HepG2 (cell line): ENCODE results near the gene EPHA6. TPM values are rescaled to one million over a fixed set of nuclear protein-coding genes. Genes with fewer than 3 reads are reported as not detected.

Experiments
- ATAC-seq: fragments of 200-7000 bp; cut with Tn5 transposase; 3 replicates; pipeline ENCODE4 v1.9.1; 2020; ENCODE audit warnings: mild to moderate bottlenecking, moderate library complexity
- BruUV-seq: library from RNA; stranded (reverse); fragments of 400-500 nt; replicated peaks from 2 replicates; lab custom pipeline; 2021; lab: Mats Ljungman, UMichigan
- CTCF ChIA-PET: fragments of 300-600 bp; formaldehyde crosslinking; extraction: SDS; loops from one replicate; lab custom pipeline; 2021; ENCODE audit warnings: low total read pairs, inconsistent platforms, low intra/inter-chr PET ratio; lab: Yijun Ruan, JAX
- POLR2A ChIA-PET: fragments of 350-600 bp; sonication (Branson Sonifier 250); formaldehyde crosslinking; loops from one replicate; lab custom pipeline; 2020; ENCODE audit warnings: antibody characterized with exemption, inconsistent platforms; lab: Yijun Ruan, JAX
- DNase-seq: peaks from one replicate; pipeline ENCODE4 v3.0.0-alpha.2; 2015; ENCODE audit warnings: low spot score
- FAIRE-seq: peaks from 3 replicates; lab custom pipeline; 2011; peaks lifted over from hg19 to GRCh38; lab: Jason Lieb, UNC
- H2AFZ ChIP-seq: one replicate; pipeline ENCODE4 v1.6.1; 2011; ENCODE audit warnings: low read length, inconsistent platforms
- H3K27ac ChIP-seq: fragments of 300-600 bp; 3 replicates; pipeline ENCODE4 v1.8.0; 2011; ENCODE audit warnings: mixed run types, mild to moderate bottlenecking, mixed read lengths, low read length, inconsistent platforms; ENCODE audit not compliant: insufficient read depth; ENCODE audit errors: extremely low read length
- H3K27me3 ChIP-seq, 2 experiments: fragments of 200-600 bp in 1 of 2; 2 replicates in 1 of 2; 3 replicates in 1 of 2; pipeline versions ENCODE4 v1.6.0 to v1.8.0; 2011; ENCODE audit warnings: low read length in 2 of 2, mild to moderate bottlenecking in 2 of 2, moderate library complexity in 2 of 2, inconsistent platforms in 1 of 2; ENCODE audit not compliant: insufficient read depth in 2 of 2, control insufficient read depth in 1 of 2
- H3K36me3 ChIP-seq, 2 experiments: fragments of 200-600 bp in 1 of 2; replicated peaks in 1 of 2; 2 replicates in 1 of 2; 3 replicates in 1 of 2; pipeline versions ENCODE4 v1.5.1 to v1.8.0; 2011; ENCODE audit warnings: low read length in 2 of 2, inconsistent platforms in 1 of 2; ENCODE audit not compliant: insufficient read depth in 2 of 2, control insufficient read depth in 1 of 2
- H3K4me1 ChIP-seq: 2 replicates; pipeline ENCODE4 v1.5.1; 2012; ENCODE audit warnings: low read length, inconsistent platforms; ENCODE audit not compliant: insufficient read depth
- H3K4me2 ChIP-seq: 2 replicates; pipeline ENCODE4 v1.6.0; 2011; ENCODE audit warnings: low read depth, low read length, inconsistent platforms
- H3K4me3 ChIP-seq, 3 experiments: fragments of 200-600 bp in 1 of 3; sonication (generic), shearing (Covaris generic) in 1 of 3; replicated peaks in 1 of 3; 2 replicates each; pipeline ENCODE4 v1.5.1; 2011 to 2016; ENCODE audit warnings: low read length in 3 of 3, inconsistent platforms in 2 of 3, low read depth in 2 of 3, mild to moderate bottlenecking in 2 of 3, control low read depth in 1 of 3, mixed read lengths in 1 of 3; ENCODE audit not compliant: insufficient read depth in 1 of 3
- H3K79me2 ChIP-seq: one replicate; pipeline ENCODE4 v1.6.1; 2011; ENCODE audit warnings: low read length, inconsistent platforms; ENCODE audit not compliant: insufficient read depth
- H3K9ac ChIP-seq: 2 replicates; pipeline ENCODE4 v1.6.0; 2011; ENCODE audit warnings: mild to moderate bottlenecking, low read depth, low read length, inconsistent platforms; ENCODE audit not compliant: insufficient read depth
- H3K9me3 ChIP-seq: 2 replicates; pipeline ENCODE4 v1.5.1; 2012; ENCODE audit warnings: mild to moderate bottlenecking, low read length
- H4K20me1 ChIP-seq: 2 replicates; pipeline ENCODE4 v1.6.0; 2011; ENCODE audit warnings: inconsistent platforms, mild to moderate bottlenecking, low read length, moderate library complexity; ENCODE audit not compliant: insufficient read depth
- AGO2 ChIP-seq: fragments of 200-400 bp; formaldehyde crosslinking; optimal IDR thresholded peaks from 2 replicates; pipeline ENCODE3; 2017; ENCODE audit warnings: mild to moderate bottlenecking, low read depth, low read length, moderate library complexity
- AHR ChIP-seq: IDR thresholded peaks from 2 replicates; pipeline ENCODE4 v1.6.1; 2018; ENCODE audit warnings: missing genetic modification reagents, missing compliant biosample characterization
- ARNTL ChIP-seq: sonication (generic); formaldehyde crosslinking; IDR thresholded peaks from 2 replicates; pipeline ENCODE4 v1.4.0; 2020; ENCODE audit warnings: mild to moderate bottlenecking, missing genetic modification reagents
- GABPB1 ChIP-seq: IDR thresholded peaks from 2 replicates; pipeline ENCODE4 v1.6.1; 2016; ENCODE audit warnings: mild to moderate bottlenecking, missing genetic modification reagents, moderate library complexity, missing compliant biosample characterization
- HIVEP1 ChIP-seq: sonication (generic); formaldehyde crosslinking; IDR thresholded peaks from 2 replicates; pipeline ENCODE4 v1.4.0; 2020; ENCODE audit warnings: mild to moderate bottlenecking, missing genetic modification reagents
- HOXA7 ChIP-seq: sonication (generic); formaldehyde crosslinking; IDR thresholded peaks from 2 replicates; pipeline ENCODE4 v1.8.1; 2022; ENCODE audit warnings: mild to moderate bottlenecking, missing genetic modification reagents, moderate library complexity
- PHF5A ChIP-seq: IDR thresholded peaks from one replicate; pipeline ENCODE4 v1.6.1; 2018; ENCODE audit warnings: low read depth, missing genetic modification reagents; ENCODE audit not compliant: unreplicated experiment
- RARA ChIP-seq: IDR thresholded peaks from 2 replicates; pipeline ENCODE4 v1.6.1; 2016; ENCODE audit warnings: missing genetic modification reagents, missing compliant biosample characterization
- SMARCC2 ChIP-seq: fragments of 450-650 bp; IDR thresholded peaks from 2 replicates; pipeline ENCODE4 v1.6.1; 2017; ENCODE audit warnings: antibody characterized with exemption, mild to moderate bottlenecking
- ZBTB42 ChIP-seq: sonication (generic); formaldehyde crosslinking; IDR thresholded peaks from 2 replicates; pipeline ENCODE4 v1.5.0; 2020; ENCODE audit warnings: mild to moderate bottlenecking, missing genetic modification reagents
- ZMYM4 ChIP-seq: sonication (generic); formaldehyde crosslinking; IDR thresholded peaks from 2 replicates; pipeline ENCODE4 v1.8.1; 2023; ENCODE audit warnings: mild to moderate bottlenecking, missing genetic modification reagents
- ZNF124 ChIP-seq: sonication (generic); formaldehyde crosslinking; IDR thresholded peaks from 2 replicates; pipeline ENCODE4 v1.4.0; 2020; ENCODE audit warnings: missing genetic modification reagents
- ZNF30 ChIP-seq: sonication (generic); formaldehyde crosslinking; IDR thresholded peaks from 2 replicates; pipeline ENCODE4 v1.5.0; 2020; ENCODE audit warnings: mild to moderate bottlenecking, missing genetic modification reagents
- ZNF546 ChIP-seq: sonication (generic); formaldehyde crosslinking; conservative IDR thresholded peaks from 2 replicates; pipeline ENCODE4 v1.8.1; 2023; ENCODE audit warnings: mild to moderate bottlenecking, missing genetic modification reagents
- ZNF652 ChIP-seq: IDR thresholded peaks from 2 replicates; pipeline ENCODE4 v1.6.1; 2016; ENCODE audit warnings: low read depth, borderline replicate concordance
- ZNF720 ChIP-seq: sonication (generic); formaldehyde crosslinking; IDR thresholded peaks from 2 replicates; pipeline ENCODE4 v1.4.0; 2020; ENCODE audit warnings: missing genetic modification reagents
- in situ Hi-C: cut with HindIII; loops from 2 replicates; pipeline ENCODE4 v1.10.0; 2017; ENCODE audit warnings: low pct_unique_long_range_greater_than_20kb; ENCODE audit not compliant: extremely low pct_ligation_motif_present
- intact Hi-C: fragments of 100-400 bp; cut with micrococcal nuclease; formaldehyde crosslinking; loops from one replicate; pipeline ENCODE4 v1.10.0; 2022; ENCODE audit not compliant: unreplicated experiment
- polyA plus RNA-seq, 8 experiments: library from polyadenylated mRNA; depleted of rRNA in 3 of 8; stranded (reverse) in 7 of 8; unstranded in 1 of 8; fragments of >200 nt; fragmentation: Illumina TruSeq in 4 of 8; extraction: Trizol in 4 of 8; gene quantifications; 2 replicates each; pipeline versions ENCODE4 v1.2.1 to v1.2.3, GENCODE V29; 2011 to 2016; ENCODE audit warnings: low read depth in 4 of 8, missing spikeins in 1 of 8, mixed read lengths in 1 of 8; ENCODE audit not compliant: insufficient read depth in 1 of 8
- total RNA-seq, 5 experiments: library from RNA; depleted of rRNA; stranded (reverse); fragments of >200 nt; fragmentation: Illumina TruSeq; extraction: Trizol; gene quantifications; 2 replicates each; pipeline ENCODE4 v1.2.3, GENCODE V29; 2016; ENCODE audit warnings: low read depth in 1 of 5
- TF ChIP-seq, protein P1 (sequence below): sonication (generic); formaldehyde crosslinking; IDR thresholded peaks from 2 replicates; pipeline ENCODE4 v1.8.0; 2022; ENCODE audit warnings: mild to moderate bottlenecking, missing genetic modification reagents, borderline replicate concordance
- TF ChIP-seq, protein P2 (sequence below), 2 experiments: sonication (generic) in 1 of 2; formaldehyde crosslinking in 1 of 2; IDR thresholded peaks; 2 replicates each; pipeline versions ENCODE4 v1.4.0 to v1.6.1; 2016 to 2020; ENCODE audit warnings: borderline replicate concordance in 1 of 2, low read depth in 1 of 2, mild to moderate bottlenecking in 1 of 2, missing genetic modification reagents in 1 of 2
- TF ChIP-seq, protein P3 (sequence below): sonication (generic); formaldehyde crosslinking; IDR thresholded peaks from 2 replicates; pipeline ENCODE4 v1.4.0; 2020; ENCODE audit warnings: mild to moderate bottlenecking, missing genetic modification reagents, borderline replicate concordance

EPHA6 gene
- total and polyA plus RNA-seq, 2 of the 13 experiments (the other 11 are each of a cell fraction or from before 2014, with no cell fraction given): not detected

DNA sequence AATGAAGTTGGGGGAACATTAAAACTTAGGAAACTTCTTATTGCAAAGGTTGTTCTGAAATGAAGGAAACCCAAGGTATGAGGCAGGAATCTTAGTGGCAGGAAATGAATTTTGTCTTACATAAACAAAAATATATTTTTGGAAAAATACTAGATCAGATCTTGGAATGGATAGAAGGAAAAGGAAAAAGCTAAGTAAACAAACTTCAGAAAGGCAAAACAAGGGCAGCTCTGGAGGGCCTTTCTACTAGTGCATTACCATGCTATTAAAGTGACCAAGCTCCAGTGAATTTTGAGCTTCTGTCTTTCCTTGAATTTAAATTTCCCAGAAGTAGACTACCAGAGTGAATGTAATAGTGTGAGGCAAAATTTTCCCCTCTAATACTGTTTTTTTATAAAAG is 963.8 kb downstream of the EPHA6 start:
- no peaks in the 10 kb centered on the region for H3K27me3 ChIP-seq
- no TSS peak for BruUV-seq
- no peaks in the 10 kb centered on the region for H3K79me2 ChIP-seq
- TF ChIP-seq ZMYM4 (CRISPR knock-in tag) (no peak), GABPB1 (no peak), AHR (no peak), ZNF30 (CRISPR knock-in tag) (no peak), ZNF652 (CRISPR knock-in tag) (no peak), PHF5A (CRISPR knock-in tag) (no peak), HOXA7 (CRISPR knock-in tag) (no peak), ZBTB42 (CRISPR knock-in tag) (no peak), HIVEP1 (CRISPR knock-in tag) (no peak), RARA (CRISPR knock-in tag) (no peak), ZNF546 (CRISPR knock-in tag) (no peak), ZNF124 (no peak), AGO2 (no peak), ARNTL (CRISPR knock-in tag) (no peak), SMARCC2 (no peak), ZNF720 (CRISPR knock-in tag) (no peak)
- TF ChIP-seq, protein P1, sequence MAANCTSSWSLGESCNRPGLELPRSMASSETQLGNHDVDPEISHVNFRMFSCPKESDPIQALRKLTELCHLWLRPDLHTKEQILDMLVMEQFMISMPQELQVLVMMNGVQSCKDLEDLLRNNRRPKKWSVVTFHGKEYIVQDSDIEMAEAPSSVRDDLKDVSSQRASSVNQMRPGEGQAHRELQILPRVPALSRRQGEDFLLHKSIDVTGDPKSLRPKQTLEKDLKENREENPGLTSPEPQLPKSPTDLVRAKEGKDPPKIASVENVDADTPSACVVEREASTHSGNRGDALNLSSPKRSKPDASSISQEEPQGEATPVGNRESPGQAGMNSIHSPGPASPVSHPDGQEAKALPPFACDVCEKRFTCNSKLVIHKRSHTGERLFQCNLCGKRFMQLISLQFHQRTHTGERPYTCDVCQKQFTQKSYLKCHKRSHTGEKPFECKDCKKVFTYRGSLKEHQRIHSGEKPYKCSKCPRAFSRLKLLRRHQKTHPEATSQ: no peak
- TF ChIP-seq, protein P2, sequence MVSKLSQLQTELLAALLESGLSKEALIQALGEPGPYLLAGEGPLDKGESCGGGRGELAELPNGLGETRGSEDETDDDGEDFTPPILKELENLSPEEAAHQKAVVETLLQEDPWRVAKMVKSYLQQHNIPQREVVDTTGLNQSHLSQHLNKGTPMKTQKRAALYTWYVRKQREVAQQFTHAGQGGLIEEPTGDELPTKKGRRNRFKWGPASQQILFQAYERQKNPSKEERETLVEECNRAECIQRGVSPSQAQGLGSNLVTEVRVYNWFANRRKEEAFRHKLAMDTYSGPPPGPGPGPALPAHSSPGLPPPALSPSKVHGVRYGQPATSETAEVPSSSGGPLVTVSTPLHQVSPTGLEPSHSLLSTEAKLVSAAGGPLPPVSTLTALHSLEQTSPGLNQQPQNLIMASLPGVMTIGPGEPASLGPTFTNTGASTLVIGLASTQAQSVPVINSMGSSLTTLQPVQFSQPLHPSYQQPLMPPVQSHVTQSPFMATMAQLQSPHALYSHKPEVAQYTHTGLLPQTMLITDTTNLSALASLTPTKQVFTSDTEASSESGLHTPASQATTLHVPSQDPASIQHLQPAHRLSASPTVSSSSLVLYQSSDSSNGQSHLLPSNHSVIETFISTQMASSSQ (IDR thresholded peaks at IDR 0.05; ENCODE audit: low read depth): no peak
- TF ChIP-seq, protein P2 (CRISPR knock-in tag; IDR thresholded peaks at IDR 0.05; ENCODE audit: borderline replicate concordance): no peak
- TF ChIP-seq, protein P3, sequence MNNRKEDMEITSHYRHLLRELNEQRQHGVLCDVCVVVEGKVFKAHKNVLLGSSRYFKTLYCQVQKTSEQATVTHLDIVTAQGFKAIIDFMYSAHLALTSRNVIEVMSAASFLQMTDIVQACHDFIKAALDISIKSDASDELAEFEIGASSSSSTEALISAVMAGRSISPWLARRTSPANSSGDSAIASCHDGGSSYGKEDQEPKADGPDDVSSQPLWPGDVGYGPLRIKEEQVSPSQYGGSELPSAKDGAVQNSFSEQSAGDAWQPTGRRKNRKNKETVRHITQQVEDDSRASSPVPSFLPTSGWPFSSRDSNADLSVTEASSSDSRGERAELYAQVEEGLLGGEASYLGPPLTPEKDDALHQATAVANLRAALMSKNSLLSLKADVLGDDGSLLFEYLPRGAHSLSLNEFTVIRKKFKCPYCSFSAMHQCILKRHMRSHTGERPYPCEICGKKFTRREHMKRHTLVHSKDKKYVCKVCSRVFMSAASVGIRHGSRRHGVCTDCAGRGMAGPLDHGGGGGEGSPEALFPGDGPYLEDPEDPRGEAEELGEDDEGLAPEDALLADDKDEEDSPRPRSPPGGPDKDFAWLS: no peak
- no peak overlapping the region for H3K4me2 ChIP-seq
- no peak for FAIRE-seq
- ChIA-PET POLR2A (no interaction called here), CTCF (no interaction called here)
- H3K27ac ChIP-seq: no peak overlapping the region
- no peak for DNase-seq
- no peak overlapping the region for H2AFZ ChIP-seq
- no peaks in the 10 kb centered on the region for H3K4me1 ChIP-seq
- no peak overlapping the region for H3K9ac ChIP-seq
- H3K4me3 ChIP-seq: no peak overlapping the region
- no peaks in the 10 kb centered on the region for H4K20me1 ChIP-seq
- in situ Hi-C loops: loop anchor here (25.0 kb wide), 1 partner anchor 559 kb away; no protein-coding TSS in a partner anchor
- no peaks in the 10 kb centered on the region for H3K9me3 ChIP-seq
- no peaks in the 10 kb centered on the region for H3K36me3 ChIP-seq
- no peak for ATAC-seq
- intact Hi-C loops: no loop called here
